Measurements from ENCODE around the gene AMZ2.

AMZ2 gene

GRCh38 chr17:68291836-68292688, 44.2 kb downstream of the AMZ2 start:
- peak; percentile 39 to 81 (median 81) for DNase-seq

- DNase-seq = peak in 1 of 3 experiments; percentile 54
Observed at GRCh38 chr17:68292689-68293040, 44.8 kb downstream of the AMZ2 start.

GRCh38 chr17:68293490-68294195, 45.8 kb downstream of the AMZ2 start:
- no peak for DNase-seq

GRCh38 chr17:68294196-68294555, 46.3 kb downstream of the AMZ2 start:
- DNase-seq = no peak

GRCh38 chr17:68294617-68295016, 46.8 kb downstream of the AMZ2 start:
- no peak for DNase-seq

- no peak for DNase-seq
Observed at GRCh38 chr17:68295086-68295485, 47.2 kb downstream of the AMZ2 start.

- no peak for DNase-seq
Observed at GRCh38 chr17:68296217-68297191, 48.7 kb downstream of the AMZ2 start.

GRCh38 chr17:68297195-68297594, 49.4 kb downstream of the AMZ2 start:
- no peak for DNase-seq

GRCh38 chr17:68298601-68299000, 50.8 kb downstream of the AMZ2 start:
- no peak for DNase-seq

GRCh38 chr17:68299817-68300216, 52.0 kb downstream of the AMZ2 start:
- no peak for DNase-seq

GRCh38 chr17:68301438-68301959, 53.7 kb downstream of the AMZ2 start:
- DNase-seq = peak; percentile 12 to 90 (median 63)

- no peak for DNase-seq
Observed at GRCh38 chr17:68302066-68302564, 54.3 kb downstream of the AMZ2 start.

- no peak for DNase-seq
Observed at GRCh38 chr17:68302666-68303065, 54.8 kb downstream of the AMZ2 start.

GRCh38 chr17:68304706-68305105, 56.9 kb downstream of the AMZ2 start:
- DNase-seq = no peak

GRCh38 chr17:68305142-68305541, 57.3 kb downstream of the AMZ2 start:
- no peak for DNase-seq
